Measurements from ENCODE around the gene SEC22C. TPM values are rescaled to one million over a fixed set of nuclear protein-coding genes. Genes with fewer than 3 reads are reported as not detected.
A peak's percentile ranks its signal among the peaks of the same experiment; 100 is the strongest.

Gene SEC22C
- total and polyA plus RNA-seq, 4 donors = 23.3 to 61.4 (median 35.0) TPM

GRCh38 chr3:42525212-42525611, 56.6 kb downstream of the SEC22C start:
- Histone ChIP-seq H3K27ac (ENCODE audit: low read depth in 1 of 2, low read length in 1 of 2) (peak overlapping the region in 1 of 2 donors; percentile 30), H3K4me3 (no peak overlapping the region), H3K9ac (ENCODE audit: insufficient read depth in 1 of 2, low read length in 2 of 2) (no peak overlapping the region), H3K9me3 (ENCODE audit: control insufficient read depth in 4 of 4, insufficient read depth in 3 of 4, low read length in 3 of 4) (no peaks in the 10 kb centered on the region), H3K36me3 (ENCODE audit: control insufficient read depth in 4 of 4, insufficient read depth in 4 of 4, low read length in 4 of 4) (peaks cover 0 to 26% (median 0%) of the 10 kb centered on the region in 4 donors), H3K4me1 (ENCODE audit: control insufficient read depth in 5 of 5, insufficient read depth in 5 of 5, low read length in 5 of 5) (peaks cover 0 to 17% (median 0%) of the 10 kb centered on the region in 5 donors), H3K27me3 (ENCODE audit: control insufficient read depth in 3 of 3, insufficient read depth in 3 of 3, low read length in 2 of 3) (no peaks in the 10 kb centered on the region)
- TF ChIP-seq, protein P1, sequence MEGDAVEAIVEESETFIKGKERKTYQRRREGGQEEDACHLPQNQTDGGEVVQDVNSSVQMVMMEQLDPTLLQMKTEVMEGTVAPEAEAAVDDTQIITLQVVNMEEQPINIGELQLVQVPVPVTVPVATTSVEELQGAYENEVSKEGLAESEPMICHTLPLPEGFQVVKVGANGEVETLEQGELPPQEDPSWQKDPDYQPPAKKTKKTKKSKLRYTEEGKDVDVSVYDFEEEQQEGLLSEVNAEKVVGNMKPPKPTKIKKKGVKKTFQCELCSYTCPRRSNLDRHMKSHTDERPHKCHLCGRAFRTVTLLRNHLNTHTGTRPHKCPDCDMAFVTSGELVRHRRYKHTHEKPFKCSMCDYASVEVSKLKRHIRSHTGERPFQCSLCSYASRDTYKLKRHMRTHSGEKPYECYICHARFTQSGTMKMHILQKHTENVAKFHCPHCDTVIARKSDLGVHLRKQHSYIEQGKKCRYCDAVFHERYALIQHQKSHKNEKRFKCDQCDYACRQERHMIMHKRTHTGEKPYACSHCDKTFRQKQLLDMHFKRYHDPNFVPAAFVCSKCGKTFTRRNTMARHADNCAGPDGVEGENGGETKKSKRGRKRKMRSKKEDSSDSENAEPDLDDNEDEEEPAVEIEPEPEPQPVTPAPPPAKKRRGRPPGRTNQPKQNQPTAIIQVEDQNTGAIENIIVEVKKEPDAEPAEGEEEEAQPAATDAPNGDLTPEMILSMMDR (IDR thresholded peaks at IDR 0.05; ENCODE audit: control extremely low read depth, extremely low read depth) = no peak
- 82 to 85% methylated on average over 4 of the region's 4 CpGs for WGBS, 2 donors
- ATAC-seq (ENCODE audit: insufficient read depth, low FRiP score) (no peak), DNase-seq (no peak)

DNA sequence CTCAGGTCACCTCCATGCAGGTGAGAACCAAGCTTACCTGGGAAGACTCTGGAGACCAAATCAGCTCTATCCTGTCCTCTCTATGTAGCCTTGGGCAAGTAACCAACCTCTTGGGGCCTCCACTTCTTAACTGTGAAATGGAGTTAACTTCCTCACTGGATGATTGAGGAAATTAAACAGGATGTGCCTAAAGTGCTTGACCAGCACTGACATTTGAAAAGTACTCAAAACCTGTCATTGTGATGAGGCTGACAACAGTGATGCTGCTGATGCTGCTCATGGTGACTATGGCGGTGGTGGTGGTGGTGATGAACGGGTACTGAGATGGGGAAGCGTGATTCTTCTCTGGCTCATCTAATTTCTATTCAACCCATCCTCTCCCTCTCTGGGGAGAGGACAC, 57.0 kb downstream of the SEC22C start:
- ATAC-seq (ENCODE audit: insufficient read depth, low FRiP score) = no peak

DNA sequence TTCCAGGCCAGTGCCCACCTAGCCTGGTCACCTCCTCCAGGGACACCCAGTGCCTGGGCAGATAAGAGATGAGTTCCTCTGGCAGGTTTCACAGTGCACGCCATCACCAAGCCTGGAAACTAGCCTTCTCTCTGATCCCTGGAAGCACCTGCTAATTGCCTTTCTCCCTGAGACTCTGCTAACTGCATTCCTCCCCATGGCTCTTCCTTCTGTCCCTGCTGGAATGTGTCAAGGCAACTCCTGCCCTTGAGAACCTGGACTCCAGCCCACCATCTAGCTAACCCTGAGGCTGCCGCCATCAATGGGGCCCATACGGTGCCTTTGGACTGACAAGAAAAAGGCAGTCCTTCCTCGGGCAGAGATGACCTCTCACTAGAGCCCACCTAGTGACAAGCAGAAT, 60.9 kb downstream of the SEC22C start:
- DNase-seq (no peak), ATAC-seq (ENCODE audit: insufficient read depth, low FRiP score) (no peak)
- H3K4me1 ChIP-seq (ENCODE audit: control insufficient read depth in 5 of 5, insufficient read depth in 5 of 5, low read length in 5 of 5) = peaks cover 0 to 20% (median 0%) of the 10 kb centered on the region in 5 donors
- TF ChIP-seq, protein P1 (IDR thresholded peaks at IDR 0.05; ENCODE audit: control extremely low read depth, extremely low read depth) = no peak
- WGBS, 2 donors = 86 to 89% methylated on average over 4 of the region's 4 CpGs
- H3K36me3 ChIP-seq (ENCODE audit: control insufficient read depth in 4 of 4, insufficient read depth in 4 of 4, low read length in 4 of 4) = peaks cover 0 to 25% (median 0%) of the 10 kb centered on the region in 4 donors
- H3K27ac ChIP-seq (ENCODE audit: low read depth in 1 of 2, low read length in 1 of 2) = peak overlapping the region in 1 of 2 donors; percentile 77
- no peak overlapping the region for H3K4me3 ChIP-seq
- H3K27me3 ChIP-seq (ENCODE audit: control insufficient read depth in 3 of 3, insufficient read depth in 3 of 3, low read length in 2 of 3) = no peaks in the 10 kb centered on the region
- H3K9ac ChIP-seq (ENCODE audit: insufficient read depth in 1 of 2, low read length in 2 of 2) = no peak overlapping the region
- H3K9me3 ChIP-seq (ENCODE audit: control insufficient read depth in 4 of 4, insufficient read depth in 3 of 4, low read length in 3 of 4) = no peaks in the 10 kb centered on the region

More for the DNA sequence above, 57.0 kb downstream of the SEC22C start:
- peaks cover 0 to 26% (median 0%) of the 10 kb centered on the region in 4 donors for H3K36me3 ChIP-seq (ENCODE audit: control insufficient read depth in 4 of 4, insufficient read depth in 4 of 4, low read length in 4 of 4)
- peaks cover 0 to 14% (median 0%) of the 10 kb centered on the region in 5 donors for H3K4me1 ChIP-seq (ENCODE audit: control insufficient read depth in 5 of 5, insufficient read depth in 5 of 5, low read length in 5 of 5)
- no peak for DNase-seq
- TF ChIP-seq, protein P1 (IDR thresholded peaks at IDR 0.05; ENCODE audit: control extremely low read depth, extremely low read depth) = no peak
- 88 to 97% methylated on average over 3 of the region's 3 CpGs for WGBS, 2 donors
- no peaks in the 10 kb centered on the region for H3K27me3 ChIP-seq (ENCODE audit: control insufficient read depth in 3 of 3, insufficient read depth in 3 of 3, low read length in 2 of 3)
- H3K9me3 ChIP-seq (ENCODE audit: control insufficient read depth in 4 of 4, insufficient read depth in 3 of 4, low read length in 3 of 4) = no peaks in the 10 kb centered on the region
- no peak overlapping the region for H3K4me3 ChIP-seq
- peak overlapping the region in 1 of 2 donors; percentile 43 for H3K27ac ChIP-seq (ENCODE audit: low read depth in 1 of 2, low read length in 1 of 2)
- no peak overlapping the region for H3K9ac ChIP-seq (ENCODE audit: insufficient read depth in 1 of 2, low read length in 2 of 2)

- TF ChIP-seq, protein P1 (IDR thresholded peaks at IDR 0.05; ENCODE audit: control extremely low read depth, extremely low read depth) = no peak
- no peaks in the 10 kb centered on the region for H3K9me3 ChIP-seq (ENCODE audit: control insufficient read depth in 4 of 4, insufficient read depth in 3 of 4, low read length in 3 of 4)
- peak overlapping the region in 1 of 2 donors; percentile 78 for H3K27ac ChIP-seq (ENCODE audit: low read depth in 1 of 2, low read length in 1 of 2)
- peak in 1 of 3 donors; percentile 43 for DNase-seq
- no peak overlapping the region for H3K4me3 ChIP-seq
- peaks cover 0 to 24% (median 0%) of the 10 kb centered on the region in 4 donors for H3K36me3 ChIP-seq (ENCODE audit: control insufficient read depth in 4 of 4, insufficient read depth in 4 of 4, low read length in 4 of 4)
- H3K4me1 ChIP-seq (ENCODE audit: control insufficient read depth in 5 of 5, insufficient read depth in 5 of 5, low read length in 5 of 5) = peaks cover 0 to 22% (median 0%) of the 10 kb centered on the region in 5 donors
- no peak for ATAC-seq (ENCODE audit: insufficient read depth, low FRiP score)
- WGBS, 2 donors = 44 to 46% methylated on average over 4 of the region's 4 CpGs
- no peaks in the 10 kb centered on the region for H3K27me3 ChIP-seq (ENCODE audit: control insufficient read depth in 3 of 3, insufficient read depth in 3 of 3, low read length in 2 of 3)
- no peak overlapping the region for H3K9ac ChIP-seq (ENCODE audit: insufficient read depth in 1 of 2, low read length in 2 of 2)
Observed at GRCh38 chr3:42520336-42520735, 61.4 kb downstream of the SEC22C start.
